HG02885 (cell line): ENCODE results near the gene TMEM225B.
"Not testable (repeated sequence)": the region's sequence is repeated elsewhere in the genome, so short reads cannot be mapped to it uniquely, and the experiment has no call there.

Experiments
- ATAC-seq: cut with Tn5 transposase; IDR thresholded peaks from one replicate; pipeline ENCODE4 v1.9.1; 2021; ENCODE audit warnings: mild to moderate bottlenecking; ENCODE audit not compliant: unreplicated experiment, poor library complexity

Gene TMEM225B

GRCh38 chr7:99651290-99651689 lies 53.2 kb downstream of the TMEM225B start:
- ATAC-seq: no peak

- no peak for ATAC-seq
Observed at GRCh38 chr7:99652671-99653070, 54.6 kb downstream of the TMEM225B start.

- not testable (repeated sequence) for ATAC-seq
Observed at GRCh38 chr7:99653269-99653668, 55.2 kb downstream of the TMEM225B start.

GRCh38 chr7:99653754-99654153 lies 55.7 kb downstream of the TMEM225B start:
- no peak for ATAC-seq

GRCh38 chr7:99654626-99655025 lies 56.6 kb downstream of the TMEM225B start:
- not testable (repeated sequence) for ATAC-seq

- not testable (repeated sequence) for ATAC-seq
Observed at GRCh38 chr7:99657879-99658278, 59.8 kb downstream of the TMEM225B start.
